Memory B cell (primary cell): ENCODE results near the gene STX3.
"Not testable (repeated sequence)": the region's sequence is repeated elsewhere in the genome, so short reads cannot be mapped to it uniquely, and the experiment has no call there.

ENCODE experiments used
- ATAC-seq: fragments of 150-1000 bp; cut with Tn5 transposase; 2 replicates; pipeline ENCODE4 v1.10.0; 2021; ENCODE audit warnings: low read depth, mild to moderate bottlenecking, moderate library complexity
- DNase-seq, 2 donors: peaks; one replicate each; pipeline ENCODE4 v3.0.0; 2022; ENCODE audit warnings: low spot score in 2 of 2
- H3K27ac Mint-ChIP-seq: one replicate; pipeline ENCODE4 v1.8.0; 2022; ENCODE audit warnings: mild to moderate bottlenecking, moderate library complexity, mixed read lengths
- H3K27me3 Mint-ChIP-seq: one replicate; pipeline ENCODE4 v1.8.0; 2022; ENCODE audit warnings: mixed read lengths
- H3K36me3 Mint-ChIP-seq: one replicate; pipeline ENCODE4 v1.8.0; 2022; ENCODE audit warnings: mild to moderate bottlenecking, mixed read lengths
- H3K4me1 Mint-ChIP-seq: one replicate; pipeline ENCODE4 v1.8.0; 2022; ENCODE audit warnings: mixed read lengths
- H3K4me3 Mint-ChIP-seq: one replicate; pipeline ENCODE4 v1.8.0; 2022; ENCODE audit warnings: mild to moderate bottlenecking, moderate library complexity, mixed read lengths
- H3K9me3 Mint-ChIP-seq: one replicate; pipeline ENCODE4 v1.8.0; 2022; ENCODE audit warnings: mixed read lengths

STX3 gene

GRCh38 chr11:59813364-59813763 is 58.2 kb downstream of the STX3 start:
- peaks cover 12% of the 10 kb centered on the region for H3K4me1 Mint-ChIP-seq
- no peak for DNase-seq
- ATAC-seq: no peak
- H3K36me3 Mint-ChIP-seq: peaks cover 6% of the 10 kb centered on the region
- H3K27ac Mint-ChIP-seq: no peak overlapping the region
- peaks cover 3% of the 10 kb centered on the region for H3K27me3 Mint-ChIP-seq
- H3K9me3 Mint-ChIP-seq: no peaks in the 10 kb centered on the region
- H3K4me3 Mint-ChIP-seq: no peak overlapping the region

GRCh38 chr11:59814021-59814420 is 58.8 kb downstream of the STX3 start:
- Mint-ChIP-seq H3K27ac (no peak overlapping the region), H3K4me1 (peaks cover 15% of the 10 kb centered on the region)

DNA sequence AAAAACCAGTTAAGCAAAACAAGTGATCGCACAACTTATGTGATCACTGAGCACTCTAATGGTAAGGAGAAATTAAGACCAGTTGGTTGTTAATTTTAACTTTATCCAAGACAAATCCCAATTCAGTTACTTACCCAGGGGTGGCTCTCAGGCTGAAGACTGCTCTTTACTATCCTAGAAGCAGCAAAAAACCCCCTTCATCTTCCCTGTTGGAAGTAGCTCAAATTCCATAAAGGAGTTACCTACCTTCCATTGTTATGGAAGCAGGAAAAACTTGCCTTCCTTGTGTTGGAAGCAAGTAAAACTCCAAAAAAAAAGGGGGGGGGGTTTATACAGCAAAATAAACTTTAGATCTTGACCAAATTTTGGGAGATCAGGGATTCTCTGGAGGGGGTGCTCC is 60.6 kb downstream of the STX3 start:
- Mint-ChIP-seq H3K27me3 (peaks cover 3% of the 10 kb centered on the region), H3K4me1 (peaks cover 15% of the 10 kb centered on the region), H3K36me3 (peaks cover 5% of the 10 kb centered on the region), H3K4me3 (no peak overlapping the region), H3K27ac (no peak overlapping the region), H3K9me3 (no peaks in the 10 kb centered on the region)
- ATAC-seq (no peak), DNase-seq (no peak)

More at GRCh38 chr11:59814021-59814420, 58.8 kb downstream of the STX3 start:
- no peak overlapping the region for H3K4me3 Mint-ChIP-seq
- DNase-seq: no peak
- H3K36me3 Mint-ChIP-seq: peaks cover 5% of the 10 kb centered on the region
- H3K9me3 Mint-ChIP-seq: no peaks in the 10 kb centered on the region
- peaks cover 3% of the 10 kb centered on the region for H3K27me3 Mint-ChIP-seq
- no peak for ATAC-seq

DNA sequence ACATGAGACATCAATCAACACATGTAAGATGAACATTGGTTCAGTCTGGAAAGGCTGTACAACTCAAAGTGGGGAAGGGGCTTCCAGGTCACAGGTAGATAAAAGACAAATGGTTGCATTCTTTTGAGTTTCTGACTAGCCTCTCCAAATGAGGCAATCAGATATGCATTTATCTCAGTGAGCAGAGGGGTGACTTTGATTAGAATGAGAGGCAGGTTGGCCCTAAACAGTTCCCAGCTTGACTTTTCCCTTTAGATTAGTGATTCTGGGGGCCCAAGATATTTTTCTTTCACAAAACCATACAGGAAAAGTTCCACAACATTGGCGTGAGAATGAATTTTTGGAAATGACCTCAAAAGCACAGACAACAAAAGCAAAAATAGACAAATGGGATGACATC is 61.3 kb downstream of the STX3 start:
- H3K4me3 Mint-ChIP-seq, ATAC-seq, DNase-seq, H3K27me3 Mint-ChIP-seq, H3K27ac Mint-ChIP-seq, H3K9me3 Mint-ChIP-seq, H3K36me3 Mint-ChIP-seq: not testable (repeated sequence)
- H3K4me1 Mint-ChIP-seq: peaks cover 12% of the 10 kb centered on the region

GRCh38 chr11:59818572-59818971 is 63.4 kb downstream of the STX3 start:
- DNase-seq (no peak), ATAC-seq (no peak)
- Mint-ChIP-seq H3K9me3 (no peaks in the 10 kb centered on the region), H3K36me3 (no peaks in the 10 kb centered on the region), H3K27me3 (no peaks in the 10 kb centered on the region), H3K4me1 (peaks cover 15% of the 10 kb centered on the region), H3K4me3 (no peak overlapping the region), H3K27ac (no peak overlapping the region)

- Mint-ChIP-seq H3K27ac (no peak overlapping the region), H3K36me3 (no peaks in the 10 kb centered on the region)
These were observed 67.9 kb downstream of the STX3 start for GRCh38 chr11:59822989-59823566.

GRCh38 chr11:59829358-59829757 is 74.2 kb downstream of the STX3 start:
- peaks cover 3% of the 10 kb centered on the region for H3K27me3 Mint-ChIP-seq
- no peak overlapping the region for H3K4me3 Mint-ChIP-seq
- no peak for DNase-seq
- peaks cover 4% of the 10 kb centered on the region for H3K4me1 Mint-ChIP-seq
- H3K9me3 Mint-ChIP-seq: no peaks in the 10 kb centered on the region
- no peak overlapping the region for H3K27ac Mint-ChIP-seq
- H3K36me3 Mint-ChIP-seq: no peaks in the 10 kb centered on the region
- no peak for ATAC-seq

More at GRCh38 chr11:59822989-59823566, 67.9 kb downstream of the STX3 start:
- H3K9me3 Mint-ChIP-seq: no peaks in the 10 kb centered on the region
- DNase-seq (peak in 1 of 2 donors; percentile 20), ATAC-seq (peak; percentile 81)
- no peaks in the 10 kb centered on the region for H3K27me3 Mint-ChIP-seq
- peaks cover 6% of the 10 kb centered on the region for H3K4me1 Mint-ChIP-seq
- no peak overlapping the region for H3K4me3 Mint-ChIP-seq

DNA sequence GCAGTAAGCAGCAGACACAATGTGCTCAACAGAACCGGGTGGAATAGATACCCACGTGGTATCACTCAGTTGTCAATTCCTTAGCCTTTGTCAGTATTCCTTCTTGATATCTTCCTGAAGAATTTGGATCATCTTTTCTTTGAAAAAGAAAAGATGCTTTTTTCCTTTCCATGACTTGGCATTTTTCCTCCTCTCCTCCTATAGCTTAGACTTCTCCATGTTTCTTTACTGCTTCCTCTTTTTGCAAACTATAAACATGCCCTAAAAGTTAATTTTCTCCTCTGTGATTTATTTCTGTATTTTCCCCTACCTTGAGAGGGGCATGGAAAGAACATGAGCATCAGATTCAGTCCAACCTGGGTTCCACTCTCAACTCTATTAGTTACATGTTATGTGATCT is 78.4 kb downstream of the STX3 start:
- no peak overlapping the region for H3K27ac Mint-ChIP-seq
- H3K27me3 Mint-ChIP-seq: peaks cover 6% of the 10 kb centered on the region
- H3K4me1 Mint-ChIP-seq: peaks cover 4% of the 10 kb centered on the region
- DNase-seq: no peak
- H3K36me3 Mint-ChIP-seq: no peaks in the 10 kb centered on the region
- no peak for ATAC-seq
- no peak overlapping the region for H3K4me3 Mint-ChIP-seq
- H3K9me3 Mint-ChIP-seq: no peaks in the 10 kb centered on the region

DNA sequence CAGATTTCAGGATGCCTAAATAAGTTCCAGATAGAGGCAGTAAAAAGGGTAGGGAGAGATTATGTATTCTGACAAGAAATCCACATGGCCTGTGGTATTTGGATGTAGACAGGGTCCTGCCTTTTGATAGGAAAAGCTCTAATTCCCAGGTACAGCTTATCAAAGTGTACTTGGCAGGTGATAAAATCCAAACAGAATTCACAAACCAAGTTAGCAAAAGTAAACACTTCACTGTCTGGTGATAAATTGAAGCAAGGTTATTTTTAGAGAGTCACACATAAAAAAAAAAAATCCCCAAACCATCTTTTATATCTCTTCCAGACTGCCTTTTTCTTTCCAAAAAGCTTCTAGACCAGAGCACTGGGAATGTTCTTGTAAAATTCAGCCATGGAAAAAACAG is 84.4 kb downstream of the STX3 start:
- H3K27me3 Mint-ChIP-seq: peaks cover 8% of the 10 kb centered on the region
- no peaks in the 10 kb centered on the region for H3K9me3 Mint-ChIP-seq
- no peak overlapping the region for H3K27ac Mint-ChIP-seq
- ATAC-seq: no peak
- no peaks in the 10 kb centered on the region for H3K4me1 Mint-ChIP-seq
- DNase-seq: no peak
- H3K4me3 Mint-ChIP-seq: no peak overlapping the region
- H3K36me3 Mint-ChIP-seq: no peaks in the 10 kb centered on the region

- H3K27ac Mint-ChIP-seq: no peak overlapping the region
These were observed 86.3 kb downstream of the STX3 start for GRCh38 chr11:59841514-59841913.

DNA sequence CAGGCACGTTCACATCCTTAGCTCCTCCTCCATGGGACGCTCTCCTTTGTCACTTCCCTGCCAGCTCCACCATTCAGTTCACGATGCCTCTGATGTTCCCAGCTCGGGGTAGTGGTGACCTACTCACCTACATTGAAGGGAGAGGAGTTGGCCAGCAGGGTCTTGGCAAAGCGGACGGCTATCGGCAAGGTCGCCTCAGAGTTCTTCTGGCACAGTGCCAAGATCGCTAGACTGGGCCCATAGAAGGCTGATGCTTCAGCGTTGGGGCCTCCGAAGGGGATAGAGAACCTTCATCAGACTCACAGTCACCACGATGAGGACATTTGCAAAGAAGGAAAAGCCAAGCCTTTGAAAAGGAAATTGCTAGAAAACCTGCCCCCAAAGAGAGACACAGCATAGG is 87.1 kb downstream of the STX3 start:
- Mint-ChIP-seq H3K4me1 (no peaks in the 10 kb centered on the region), H3K9me3 (no peaks in the 10 kb centered on the region), H3K4me3 (no peak overlapping the region), H3K36me3 (no peaks in the 10 kb centered on the region), H3K27me3 (peaks cover 9% of the 10 kb centered on the region), H3K27ac (no peak overlapping the region)
- ATAC-seq (no peak), DNase-seq (no peak)

More at GRCh38 chr11:59841514-59841913, 86.3 kb downstream of the STX3 start:
- peaks cover 8% of the 10 kb centered on the region for H3K27me3 Mint-ChIP-seq
- no peaks in the 10 kb centered on the region for H3K36me3 Mint-ChIP-seq
- ATAC-seq: no peak
- no peak for DNase-seq
- no peaks in the 10 kb centered on the region for H3K9me3 Mint-ChIP-seq
- no peaks in the 10 kb centered on the region for H3K4me1 Mint-ChIP-seq
- no peak overlapping the region for H3K4me3 Mint-ChIP-seq

GRCh38 chr11:59845399-59845798 is 90.2 kb downstream of the STX3 start, which contains the start of gene CBLIF:
TSS of gene CBLIF (minus strand) at chr11:59845499. CDS start at chr11:59845453, 46 bp downstream.
- Mint-ChIP-seq H3K27ac (no peak within 1 kb of the TSS), H3K4me3 (no peak within 1 kb of the TSS), H3K27me3 (peaks cover 6% of the 10 kb centered on the region), H3K4me1 (no peaks in the 10 kb centered on the region), H3K36me3 (no peaks in the 10 kb centered on the region), H3K9me3 (no peaks in the 10 kb centered on the region)
- ATAC-seq (no peak), DNase-seq (no peak)

- Mint-ChIP-seq H3K4me1 (no peaks in the 10 kb centered on the region), H3K4me3 (no peak overlapping the region), H3K27me3 (peaks cover 8% of the 10 kb centered on the region), H3K36me3 (no peaks in the 10 kb centered on the region), H3K27ac (no peak overlapping the region), H3K9me3 (no peaks in the 10 kb centered on the region)
- ATAC-seq: no peak
- DNase-seq: no peak
These were observed 91.4 kb downstream of the STX3 start for GRCh38 chr11:59846556-59846955.

DNA sequence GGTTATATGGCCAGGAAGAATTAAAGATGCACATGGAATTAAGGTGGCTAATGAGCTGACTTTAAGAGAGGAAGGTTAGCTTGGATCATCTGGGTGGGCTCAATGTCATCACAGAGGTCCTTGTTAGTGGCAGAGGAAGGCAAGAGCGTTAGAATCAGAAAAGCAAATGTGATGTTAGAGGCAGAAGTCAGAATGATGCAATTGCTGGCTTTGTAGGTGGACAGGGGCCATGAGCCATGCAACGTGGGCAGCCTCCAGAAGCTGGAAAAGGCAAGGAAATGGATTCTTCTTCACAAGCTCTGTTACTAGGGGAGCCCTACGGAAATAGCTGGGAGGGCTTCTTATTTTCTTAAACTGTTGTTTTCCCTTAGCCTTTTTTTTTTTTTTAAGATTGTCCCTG is 92.5 kb downstream of the STX3 start:
- no peaks in the 10 kb centered on the region for H3K4me1 Mint-ChIP-seq
- peaks cover 8% of the 10 kb centered on the region for H3K27me3 Mint-ChIP-seq
- no peak for ATAC-seq
- no peaks in the 10 kb centered on the region for H3K36me3 Mint-ChIP-seq
- H3K9me3 Mint-ChIP-seq: no peaks in the 10 kb centered on the region
- DNase-seq: no peak
- no peak overlapping the region for H3K27ac Mint-ChIP-seq
- no peak overlapping the region for H3K4me3 Mint-ChIP-seq

DNA sequence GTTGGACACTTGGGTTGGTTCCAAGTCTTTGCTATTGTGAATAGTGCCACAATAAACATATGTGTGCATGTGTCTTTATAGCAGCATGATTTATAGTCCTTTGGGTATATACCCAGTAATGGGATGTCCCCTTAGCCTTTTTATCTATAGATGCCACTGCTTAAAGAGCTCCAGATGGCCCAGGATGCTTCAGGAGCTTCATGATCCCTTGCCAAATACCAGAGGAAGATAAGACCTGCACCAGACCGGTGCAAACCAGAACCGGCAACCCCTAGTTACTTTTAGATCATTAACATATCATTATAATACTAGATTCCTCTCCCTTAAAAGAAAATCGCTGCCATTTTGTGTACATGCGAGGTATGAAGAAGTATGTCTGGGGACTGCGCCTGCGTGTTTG is 93.3 kb downstream of the STX3 start:
- ATAC-seq, H3K4me3 Mint-ChIP-seq, H3K9me3 Mint-ChIP-seq, H3K36me3 Mint-ChIP-seq, H3K27me3 Mint-ChIP-seq, DNase-seq, H3K27ac Mint-ChIP-seq, H3K4me1 Mint-ChIP-seq: not testable (repeated sequence)
